Measurements from ENCODE around the gene ILRUN. TPM values are rescaled to one million over a fixed set of nuclear protein-coding genes. Genes with fewer than 3 reads are reported as not detected.
"Not testable (repeated sequence)": the region's sequence is repeated elsewhere in the genome, so short reads cannot be mapped to it uniquely, and the experiment has no call there.

The ILRUN gene
- total RNA-seq, 1 donor from 2014 or later = 62.1 TPM

- TF ChIP-seq CTCF (IDR thresholded peaks at IDR 0.05; ENCODE audit: insufficient read depth, low read length, severe bottlenecking) = no peak
- FAIRE-seq = no peak
- peak; percentile 45 for DNase-seq (ENCODE audit: low read depth)
- Histone ChIP-seq H3K4me3 (ENCODE audit: low read depth, low read length) (no peak overlapping the region), H3K36me3 (ENCODE audit: control insufficient read depth, insufficient read depth, low read length) (no peaks in the 10 kb centered on the region), H3K27me3 (ENCODE audit: control insufficient read depth, insufficient read depth, low read length) (no peaks in the 10 kb centered on the region)
Observed at GRCh38 chr6:34718976-34719375, 22.4 kb upstream of the ILRUN start.

GRCh38 chr6:34717466-34717865 lies 20.9 kb upstream of the ILRUN start:
- FAIRE-seq (no peak), DNase-seq (ENCODE audit: low read depth) (peak; percentile 94)
- TF ChIP-seq CTCF (IDR thresholded peaks at IDR 0.05; ENCODE audit: insufficient read depth, low read length, severe bottlenecking) = no peak
- Histone ChIP-seq H3K4me3 (ENCODE audit: low read depth, low read length) (no peak overlapping the region), H3K27me3 (ENCODE audit: control insufficient read depth, insufficient read depth, low read length) (no peaks in the 10 kb centered on the region), H3K36me3 (ENCODE audit: control insufficient read depth, insufficient read depth, low read length) (no peaks in the 10 kb centered on the region)

- no peak for TF ChIP-seq CTCF (IDR thresholded peaks at IDR 0.05; ENCODE audit: insufficient read depth, low read length, severe bottlenecking)
- no peaks in the 10 kb centered on the region for H3K27me3 ChIP-seq (ENCODE audit: control insufficient read depth, insufficient read depth, low read length)
- no peak overlapping the region for H3K4me3 ChIP-seq (ENCODE audit: low read depth, low read length)
- H3K36me3 ChIP-seq (ENCODE audit: control insufficient read depth, insufficient read depth, low read length) = no peaks in the 10 kb centered on the region
- FAIRE-seq (no peak), DNase-seq (ENCODE audit: low read depth) (no peak)
Observed at GRCh38 chr6:34714663-34715062, 18.1 kb upstream of the ILRUN start.

- DNase-seq (ENCODE audit: low read depth); FAIRE-seq; H3K36me3 ChIP-seq (ENCODE audit: control insufficient read depth, insufficient read depth, low read length); H3K4me3 ChIP-seq (ENCODE audit: low read depth, low read length); H3K27me3 ChIP-seq (ENCODE audit: control insufficient read depth, insufficient read depth, low read length): not testable (repeated sequence)
Observed at GRCh38 chr6:34712881-34713280, 16.3 kb upstream of the ILRUN start.

GRCh38 chr6:34709386-34709785 lies 12.8 kb upstream of the ILRUN start:
- TF ChIP-seq CTCF (IDR thresholded peaks at IDR 0.05; ENCODE audit: insufficient read depth, low read length, severe bottlenecking) = no peak
- Histone ChIP-seq H3K36me3 (ENCODE audit: control insufficient read depth, insufficient read depth, low read length) (no peaks in the 10 kb centered on the region), H3K4me3 (ENCODE audit: low read depth, low read length) (no peak overlapping the region), H3K27me3 (ENCODE audit: control insufficient read depth, insufficient read depth, low read length) (no peaks in the 10 kb centered on the region)
- no peak for DNase-seq (ENCODE audit: low read depth)
- FAIRE-seq = no peak

- Histone ChIP-seq H3K4me3 (ENCODE audit: low read depth, low read length) (no peak overlapping the region), H3K36me3 (ENCODE audit: control insufficient read depth, insufficient read depth, low read length) (no peaks in the 10 kb centered on the region), H3K27me3 (ENCODE audit: control insufficient read depth, insufficient read depth, low read length) (no peaks in the 10 kb centered on the region)
- no peak for DNase-seq (ENCODE audit: low read depth)
- no peak for TF ChIP-seq CTCF (IDR thresholded peaks at IDR 0.05; ENCODE audit: insufficient read depth, low read length, severe bottlenecking)
- no peak for FAIRE-seq
Observed at GRCh38 chr6:34705241-34705640, 8.7 kb upstream of the ILRUN start.

Data from bronchial epithelial cell (primary cell).